Adrenal gland (tissue), 12 donors: ENCODE measurements around the gene MBNL1. TPM values are rescaled to one million over a fixed set of nuclear protein-coding genes. Genes with fewer than 3 reads are reported as not detected.

Experiments
- DNase-seq, 7 donors: peaks; one replicate each; pipeline ENCODE4 v3.0.0-alpha.2; 2019 to 2020
- H3K27ac ChIP-seq, 5 donors: fragments of 200-600 bp; sonication (generic) in 4 of 5; 1 replicate in 3 of 5; 2 replicates in 2 of 5; pipeline versions ENCODE4 v1.5.1 to v1.8.0; 2016 to 2020; ENCODE audit warnings: mild to moderate bottlenecking in 1 of 5
- H3K27me3 ChIP-seq: fragments of 200-600 bp; 2 replicates; pipeline ENCODE4 v1.8.0; 2021
- H3K36me3 ChIP-seq, 2 donors: fragments of 200-600 bp; replicated peaks in 1 of 2; 1 replicate in 1 of 2; 2 replicates in 1 of 2; pipeline versions ENCODE4 v1.5.1 to v1.8.0; 2018 to 2022
- H3K4me1 ChIP-seq, 2 donors: fragments of 200-600 bp; replicated peaks in 1 of 2; 1 replicate in 1 of 2; 2 replicates in 1 of 2; pipeline versions ENCODE4 v1.5.1 to v1.8.0; 2018 to 2021
- H3K4me3 ChIP-seq, 4 donors: fragments of 200-600 bp; sonication (generic) in 3 of 4; one replicate each; pipeline ENCODE4 v1.5.1; 2016 to 2018
- H3K9me3 ChIP-seq, 3 donors: fragments of 200-600 bp; sonication (generic) in 1 of 3; replicated peaks in 1 of 3; 1 replicate in 2 of 3; 2 replicates in 1 of 3; pipeline versions ENCODE4 v1.5.1 to v1.8.0; 2016 to 2021
- POLR2A ChIP-seq, 2 donors: fragments of 450-650 bp; IDR thresholded peaks; one replicate each; pipeline ENCODE4 v1.6.1; 2017; ENCODE audit warnings: antibody characterized with exemption in 2 of 2, mild to moderate bottlenecking in 2 of 2, moderate library complexity in 1 of 2
- WGBS, 4 donors: extraction: QIAGEN DNeasy Blood & Tissue Kit in 2 of 4; methylation state at CpG; one replicate each; pipeline versions ENCODE4 v1.1.5 to v1.1.7; 2013 to 2017; 5-methylcytosine and 5-hydroxymethylcytosine counted together
- intact Hi-C, 2 donors: fragments of 100-400 bp; cut with DNase I; formaldehyde crosslinking; loops; one replicate each; pipeline versions ENCODE4 v1.14.1 to v1.15.0; 2022 to 2023
- polyA plus RNA-seq, 3 donors: library from polyadenylated mRNA; stranded (reverse); fragments of 200-250 nt in 2 of 3; fragments of 350-450 nt in 1 of 3; fragmentation: Illumina TruSeq in 1 of 3; extraction: RNeasy Lipid Tissue Mini Kit (QIAGEN cat#74804) in 1 of 3; gene quantifications; one replicate each; pipeline ENCODE4 v1.2.3, GENCODE V29; 2013 to 2014
- small RNA-seq, 2 donors: library from RNA; depleted of rRNA; stranded (forward); fragments of <200 nt; gene quantifications; one replicate each; pipeline ENCODE3, GENCODE V24; 2016
- total RNA-seq, 9 donors: library from RNA; depleted of rRNA in 4 of 9; stranded (reverse); fragments of >200 nt in 4 of 9; fragments of 120-200 nt in 1 of 9; fragmentation: NEBNext Ultra II Directional in 1 of 9; extraction: Animal tissue kit (Norgen Biotek cat#: 25700) in 1 of 9; gene quantifications; one replicate each; pipeline versions ENCODE4 v1.1.0 to v1.2.4, GENCODE V29; 2013 to 2023
- TF ChIP-seq, protein P1 (sequence below), 6 experiments: fragments of 450-650 bp in 4 of 6; fragments of 200-600 bp in 2 of 6; sonication (generic) in 1 of 6; IDR thresholded peaks; 1 replicate in 5 of 6; 2 replicates in 1 of 6; pipeline versions ENCODE4 v1.5.1 to v1.8.0; 2016 to 2021; ENCODE audit warnings: antibody characterized with exemption in 6 of 6, mild to moderate bottlenecking in 2 of 6, moderate library complexity in 1 of 6
- donor health status: healthy with polysubstance abuse.
- donor health status: Bipolar disorder and iron deficiency.
- donor health status: DM: yes; HTN: yes; CAD: no.
- donor health status: DM: no; HTN: no; CAD: no.
- donor health status: DM: no; HTN: no; CAD: no.
- donor health status: DM: yes; HTN: yes; CAD: no.

Gene MBNL1
- total and polyA plus RNA-seq, 12 donors = 30.6 to 252 (median 122) TPM

DNA sequence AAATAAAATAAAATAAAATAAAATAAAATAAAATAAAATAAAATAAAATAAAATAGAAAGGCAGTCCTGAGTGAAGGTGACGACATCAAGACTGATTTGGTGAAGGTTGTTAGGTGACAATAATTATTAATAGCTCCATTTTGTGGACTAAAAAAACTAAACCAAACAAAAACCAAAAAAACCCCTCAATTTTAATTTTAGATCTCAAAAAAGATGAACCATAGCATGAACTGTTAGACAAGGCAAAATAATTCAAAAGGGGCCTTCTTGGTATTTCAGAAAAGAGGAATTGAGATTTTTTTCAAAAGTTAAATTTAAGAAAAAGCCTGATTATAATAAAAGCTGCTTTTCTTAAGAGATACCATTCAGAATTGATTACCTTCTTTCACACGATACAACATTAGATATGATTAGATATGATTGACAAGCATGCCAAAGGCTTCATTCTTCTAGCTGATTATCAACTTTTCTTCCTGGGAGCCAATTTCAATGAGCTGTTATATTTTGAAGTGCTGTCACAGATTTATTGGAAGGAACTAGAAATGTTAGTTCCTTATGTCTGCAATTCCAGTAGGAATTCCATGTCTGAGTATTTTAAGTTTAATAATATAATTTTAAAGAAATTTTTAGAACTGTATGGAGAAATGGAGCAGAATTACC is 244.7 kb downstream of the MBNL1 start:
- Histone ChIP-seq H3K36me3 (no peaks in the 10 kb centered on the region), H3K4me1 (no peaks in the 10 kb centered on the region), H3K4me3 (no peak overlapping the region), H3K9me3 (peaks cover 0 to 5% (median 0%) of the 10 kb centered on the region in 3 donors), H3K27ac (no peak overlapping the region), H3K27me3 (no peaks in the 10 kb centered on the region)
- TF ChIP-seq POLR2A (IDR thresholded peaks at IDR 0.05) = no peak
- TF ChIP-seq, protein P1, sequence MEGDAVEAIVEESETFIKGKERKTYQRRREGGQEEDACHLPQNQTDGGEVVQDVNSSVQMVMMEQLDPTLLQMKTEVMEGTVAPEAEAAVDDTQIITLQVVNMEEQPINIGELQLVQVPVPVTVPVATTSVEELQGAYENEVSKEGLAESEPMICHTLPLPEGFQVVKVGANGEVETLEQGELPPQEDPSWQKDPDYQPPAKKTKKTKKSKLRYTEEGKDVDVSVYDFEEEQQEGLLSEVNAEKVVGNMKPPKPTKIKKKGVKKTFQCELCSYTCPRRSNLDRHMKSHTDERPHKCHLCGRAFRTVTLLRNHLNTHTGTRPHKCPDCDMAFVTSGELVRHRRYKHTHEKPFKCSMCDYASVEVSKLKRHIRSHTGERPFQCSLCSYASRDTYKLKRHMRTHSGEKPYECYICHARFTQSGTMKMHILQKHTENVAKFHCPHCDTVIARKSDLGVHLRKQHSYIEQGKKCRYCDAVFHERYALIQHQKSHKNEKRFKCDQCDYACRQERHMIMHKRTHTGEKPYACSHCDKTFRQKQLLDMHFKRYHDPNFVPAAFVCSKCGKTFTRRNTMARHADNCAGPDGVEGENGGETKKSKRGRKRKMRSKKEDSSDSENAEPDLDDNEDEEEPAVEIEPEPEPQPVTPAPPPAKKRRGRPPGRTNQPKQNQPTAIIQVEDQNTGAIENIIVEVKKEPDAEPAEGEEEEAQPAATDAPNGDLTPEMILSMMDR (IDR thresholded peaks at IDR 0.05) = no peak
- no peak for DNase-seq
- intact Hi-C loops = no loop called here
- whole genome bisulfite sequencing, 4 donors = 76 to 88% (median 82%) methylated on average over 2 of the region's 2 CpGs

Small RNA genes within 50 kb of the gene (small RNA-seq; reads per million reads assigned to genes)
- gene RF00019 = 0 reads per million in 2 donors
